Panc1 (cell line): Measurements from ENCODE around the gene CFAP45.

Experiments
- POLR2AphosphoS5 ChIP-seq: IDR thresholded peaks from 2 replicates; pipeline ENCODE4 v1.6.1; 2012; ENCODE audit warnings: mild to moderate bottlenecking, low read depth, low read length, moderate library complexity
- SIN3A ChIP-seq: IDR thresholded peaks from 2 replicates; pipeline ENCODE4 v1.6.1; 2012; ENCODE audit warnings: low read depth, mild to moderate bottlenecking, low read length, moderate library complexity, borderline replicate concordance; ENCODE audit not compliant: insufficient read depth
- TCF7L2 ChIP-seq: IDR thresholded peaks from 2 replicates; pipeline ENCODE4 v1.6.1; 2011; ENCODE audit warnings: mild to moderate bottlenecking, low read depth, low read length, inconsistent platforms
- TF ChIP-seq, protein P1 (sequence below): fragments of 450-650 bp; IDR thresholded peaks from 2 replicates; pipeline ENCODE4 v1.5.1; 2017; ENCODE audit warnings: mild to moderate bottlenecking
- TF ChIP-seq, protein P2 (sequence below), 2 experiments: IDR thresholded peaks; 2 replicates each; pipeline ENCODE4 v1.6.1; 2011 to 2012; ENCODE audit warnings: low read depth in 2 of 2, control low read depth in 1 of 2, low read length in 1 of 2, mild to moderate bottlenecking in 1 of 2, moderate library complexity in 1 of 2; ENCODE audit not compliant: insufficient read depth in 1 of 2

DNA sequence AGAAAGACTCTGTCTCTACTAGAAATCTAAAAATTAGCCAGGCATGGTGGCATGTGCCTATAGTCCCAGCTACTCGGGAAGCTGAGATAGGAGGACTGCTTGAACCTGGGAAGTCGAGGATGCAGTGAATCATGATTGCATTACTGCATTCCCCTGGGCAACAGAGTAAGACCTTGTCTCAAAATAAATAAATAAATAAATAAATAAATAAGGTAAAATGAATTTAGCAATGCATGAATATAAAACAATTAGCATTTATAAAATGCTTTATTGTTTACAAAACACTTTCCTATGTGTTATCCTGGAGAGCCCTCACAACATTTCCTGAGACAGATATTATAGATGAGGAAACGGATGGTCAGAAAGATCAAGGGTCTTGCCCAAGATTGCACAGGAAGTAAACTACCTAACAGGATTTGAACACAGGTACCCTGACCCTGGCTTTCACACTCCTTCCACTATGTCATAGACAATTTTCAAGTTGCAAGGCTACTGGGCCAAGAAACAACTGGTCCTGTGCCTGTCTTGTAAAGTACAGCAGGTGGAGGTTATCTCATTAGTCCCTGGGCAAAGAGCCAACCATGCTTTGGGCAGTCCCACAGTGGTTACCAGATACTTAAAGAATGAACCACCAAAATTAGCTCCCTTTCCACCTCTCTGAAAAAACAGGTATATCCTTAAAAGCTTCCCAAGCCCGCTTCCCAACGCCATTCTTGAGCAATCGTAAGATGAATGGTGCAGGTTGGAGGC lies 22.1 kb downstream of the CFAP45 start:
- TF ChIP-seq, protein P1, sequence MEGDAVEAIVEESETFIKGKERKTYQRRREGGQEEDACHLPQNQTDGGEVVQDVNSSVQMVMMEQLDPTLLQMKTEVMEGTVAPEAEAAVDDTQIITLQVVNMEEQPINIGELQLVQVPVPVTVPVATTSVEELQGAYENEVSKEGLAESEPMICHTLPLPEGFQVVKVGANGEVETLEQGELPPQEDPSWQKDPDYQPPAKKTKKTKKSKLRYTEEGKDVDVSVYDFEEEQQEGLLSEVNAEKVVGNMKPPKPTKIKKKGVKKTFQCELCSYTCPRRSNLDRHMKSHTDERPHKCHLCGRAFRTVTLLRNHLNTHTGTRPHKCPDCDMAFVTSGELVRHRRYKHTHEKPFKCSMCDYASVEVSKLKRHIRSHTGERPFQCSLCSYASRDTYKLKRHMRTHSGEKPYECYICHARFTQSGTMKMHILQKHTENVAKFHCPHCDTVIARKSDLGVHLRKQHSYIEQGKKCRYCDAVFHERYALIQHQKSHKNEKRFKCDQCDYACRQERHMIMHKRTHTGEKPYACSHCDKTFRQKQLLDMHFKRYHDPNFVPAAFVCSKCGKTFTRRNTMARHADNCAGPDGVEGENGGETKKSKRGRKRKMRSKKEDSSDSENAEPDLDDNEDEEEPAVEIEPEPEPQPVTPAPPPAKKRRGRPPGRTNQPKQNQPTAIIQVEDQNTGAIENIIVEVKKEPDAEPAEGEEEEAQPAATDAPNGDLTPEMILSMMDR = no peak
- TF ChIP-seq SIN3A (no peak), POLR2AphosphoS5 (no peak), TCF7L2 (no peak)
- TF ChIP-seq, protein P2, sequence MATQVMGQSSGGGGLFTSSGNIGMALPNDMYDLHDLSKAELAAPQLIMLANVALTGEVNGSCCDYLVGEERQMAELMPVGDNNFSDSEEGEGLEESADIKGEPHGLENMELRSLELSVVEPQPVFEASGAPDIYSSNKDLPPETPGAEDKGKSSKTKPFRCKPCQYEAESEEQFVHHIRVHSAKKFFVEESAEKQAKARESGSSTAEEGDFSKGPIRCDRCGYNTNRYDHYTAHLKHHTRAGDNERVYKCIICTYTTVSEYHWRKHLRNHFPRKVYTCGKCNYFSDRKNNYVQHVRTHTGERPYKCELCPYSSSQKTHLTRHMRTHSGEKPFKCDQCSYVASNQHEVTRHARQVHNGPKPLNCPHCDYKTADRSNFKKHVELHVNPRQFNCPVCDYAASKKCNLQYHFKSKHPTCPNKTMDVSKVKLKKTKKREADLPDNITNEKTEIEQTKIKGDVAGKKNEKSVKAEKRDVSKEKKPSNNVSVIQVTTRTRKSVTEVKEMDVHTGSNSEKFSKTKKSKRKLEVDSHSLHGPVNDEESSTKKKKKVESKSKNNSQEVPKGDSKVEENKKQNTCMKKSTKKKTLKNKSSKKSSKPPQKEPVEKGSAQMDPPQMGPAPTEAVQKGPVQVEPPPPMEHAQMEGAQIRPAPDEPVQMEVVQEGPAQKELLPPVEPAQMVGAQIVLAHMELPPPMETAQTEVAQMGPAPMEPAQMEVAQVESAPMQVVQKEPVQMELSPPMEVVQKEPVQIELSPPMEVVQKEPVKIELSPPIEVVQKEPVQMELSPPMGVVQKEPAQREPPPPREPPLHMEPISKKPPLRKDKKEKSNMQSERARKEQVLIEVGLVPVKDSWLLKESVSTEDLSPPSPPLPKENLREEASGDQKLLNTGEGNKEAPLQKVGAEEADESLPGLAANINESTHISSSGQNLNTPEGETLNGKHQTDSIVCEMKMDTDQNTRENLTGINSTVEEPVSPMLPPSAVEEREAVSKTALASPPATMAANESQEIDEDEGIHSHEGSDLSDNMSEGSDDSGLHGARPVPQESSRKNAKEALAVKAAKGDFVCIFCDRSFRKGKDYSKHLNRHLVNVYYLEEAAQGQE (IDR thresholded peaks at IDR 0.05; ENCODE audit: insufficient read depth in 1 of 2, low read depth in 2 of 2, low read length in 1 of 2) = no peak
